Liver (tissue), 9 donors: ENCODE measurements around the gene CLMN. TPM values are rescaled to one million over a fixed set of nuclear protein-coding genes. Genes with fewer than 3 reads are reported as not detected.

Source experiments
- DNase-seq: peaks from one replicate; pipeline ENCODE4 v3.0.0-alpha.2; 2017; ENCODE audit warnings: low spot score
- H3K27ac ChIP-seq, 2 donors: one replicate each; pipeline ENCODE4 v1.7.0; 2013; ENCODE audit warnings: inconsistent platforms in 2 of 2, low read length in 2 of 2, control low read depth in 1 of 2, low read depth in 1 of 2, mild to moderate bottlenecking in 1 of 2
- H3K27me3 ChIP-seq, 4 donors: one replicate each; pipeline versions ENCODE4 v1.6.1 to v1.7.0; 2013; ENCODE audit warnings: low read length in 3 of 4, inconsistent platforms in 1 of 4, mild to moderate bottlenecking in 1 of 4, moderate library complexity in 1 of 4; ENCODE audit not compliant: control insufficient read depth in 4 of 4, insufficient read depth in 4 of 4
- H3K36me3 ChIP-seq, 4 donors: one replicate each; pipeline versions ENCODE4 v1.6.1 to v1.7.0; 2013; ENCODE audit warnings: low read length in 3 of 4, mild to moderate bottlenecking in 3 of 4, low read depth in 1 of 4, moderate library complexity in 1 of 4; ENCODE audit not compliant: control insufficient read depth in 4 of 4, insufficient read depth in 3 of 4
- H3K4me1 ChIP-seq, 4 donors: one replicate each; pipeline versions ENCODE4 v1.6.1 to v1.7.0; 2013; ENCODE audit warnings: low read length in 3 of 4, mild to moderate bottlenecking in 3 of 4, moderate library complexity in 1 of 4; ENCODE audit not compliant: control insufficient read depth in 4 of 4, insufficient read depth in 4 of 4
- H3K4me3 ChIP-seq, 3 donors: one replicate each; pipeline versions ENCODE4 v1.6.1 to v1.7.0; 2013; ENCODE audit warnings: low read length in 3 of 3, control low read depth in 1 of 3, low read depth in 1 of 3, mild to moderate bottlenecking in 1 of 3
- H3K9ac ChIP-seq, 2 donors: one replicate each; pipeline ENCODE4 v1.7.0; 2013; ENCODE audit warnings: low read length in 2 of 2, mild to moderate bottlenecking in 2 of 2, moderate library complexity in 2 of 2, control low read depth in 1 of 2, low read depth in 1 of 2
- H3K9me3 ChIP-seq, 4 donors: one replicate each; pipeline versions ENCODE4 v1.6.1 to v1.7.0; 2013; ENCODE audit warnings: low read length in 3 of 4; ENCODE audit not compliant: control insufficient read depth in 4 of 4
- ATF3 ChIP-seq: IDR thresholded peaks from 2 replicates; pipeline ENCODE4 v1.6.1; 2016; ENCODE audit warnings: antibody characterized with exemption
- CTCF ChIP-seq: fragments of 150-350 bp; IDR thresholded peaks from 2 replicates; pipeline ENCODE4 v1.5.1; 2017; ENCODE audit warnings: improper control_type of control experiment, low read depth, low read length; ENCODE audit not compliant: missing input control
- EGR1 ChIP-seq, 2 donors: IDR thresholded peaks; 2 replicates each; pipeline ENCODE4 v1.6.1; 2016 to 2018; ENCODE audit warnings: antibody characterized with exemption in 2 of 2, low read depth in 2 of 2
- FOXA1 ChIP-seq: IDR thresholded peaks from 2 replicates; pipeline ENCODE4 v1.6.1; 2016; ENCODE audit warnings: antibody characterized with exemption
- FOXA2 ChIP-seq: IDR thresholded peaks from 2 replicates; pipeline ENCODE4 v1.6.1; 2016; ENCODE audit warnings: antibody characterized with exemption
- GABPA ChIP-seq, 2 donors: IDR thresholded peaks in 1 of 2; conservative IDR thresholded peaks in 1 of 2; 2 replicates each; pipeline ENCODE4 v1.6.1; 2016; ENCODE audit warnings: antibody characterized with exemption in 2 of 2, mild to moderate bottlenecking in 1 of 2, moderate library complexity in 1 of 2
- HNF4G ChIP-seq: IDR thresholded peaks from 2 replicates; pipeline ENCODE4 v1.6.1; 2016; ENCODE audit warnings: antibody characterized with exemption
- JUND ChIP-seq, 2 donors: IDR thresholded peaks; 2 replicates each; pipeline ENCODE4 v1.6.1; 2016; ENCODE audit warnings: antibody characterized with exemption in 2 of 2
- NR2F2 ChIP-seq: IDR thresholded peaks from 2 replicates; pipeline ENCODE4 v1.6.1; 2016; ENCODE audit warnings: antibody characterized with exemption
- RAD21 ChIP-seq, 2 donors: IDR thresholded peaks; 2 replicates each; pipeline ENCODE4 v1.6.1; 2016; ENCODE audit warnings: antibody characterized with exemption in 2 of 2, mild to moderate bottlenecking in 2 of 2
- SP1 ChIP-seq: IDR thresholded peaks from 2 replicates; pipeline ENCODE4 v1.6.1; 2018; ENCODE audit warnings: antibody characterized with exemption, mild to moderate bottlenecking
- TAF1 ChIP-seq: conservative IDR thresholded peaks from 2 replicates; pipeline ENCODE4 v1.6.1; 2016; ENCODE audit warnings: antibody characterized with exemption, mild to moderate bottlenecking
- WGBS: extraction: QIAGEN DNeasy Blood & Tissue Kit; methylation state at CpG from one replicate; pipeline ENCODE4 v1.1.7; 2013; 5-methylcytosine and 5-hydroxymethylcytosine counted together
- polyA plus RNA-seq, 2 donors: library from polyadenylated mRNA; stranded (reverse) in 1 of 2; unstranded in 1 of 2; fragments of 200-250 nt in 1 of 2; fragments of >200 nt in 1 of 2; fragmentation: Nextera tagmentation in 1 of 2; extraction: Ambion mirVana in 1 of 2; gene quantifications; one replicate each; pipeline versions ENCODE4 v1.2.1 to v1.2.3, GENCODE V29; 2013 to 2015
- total RNA-seq, 2 donors: library from RNA; depleted of rRNA; stranded (reverse); fragments of >200 nt; gene quantifications; one replicate each; pipeline ENCODE4 v1.2.3, GENCODE V29; 2014
- TF ChIP-seq, protein P1 (sequence below): IDR thresholded peaks from 2 replicates; pipeline ENCODE4 v1.6.1; 2016; ENCODE audit warnings: antibody characterized with exemption, mild to moderate bottlenecking
- TF ChIP-seq, protein P2 (sequence below): IDR thresholded peaks from 2 replicates; pipeline ENCODE4 v1.6.1; 2016; ENCODE audit warnings: antibody characterized with exemption
- donor health status: healthy.
- donor health status: healthy.
- donor health status: healthy.
- donor health status: healthy.
- donor health status: healthy.

CLMN gene
- total and polyA plus RNA-seq, 4 donors: 6.0 to 41.1 (median 24.1) TPM

- Histone ChIP-seq H3K9ac (no peak overlapping the region), H3K4me3 (no peak overlapping the region), H3K27ac (no peak overlapping the region), H3K27me3 (no peaks in the 10 kb centered on the region), H3K4me1 (peaks cover 0 to 6% (median 2%) of the 10 kb centered on the region in 4 donors), H3K36me3 (no peaks in the 10 kb centered on the region), H3K9me3 (no peaks in the 10 kb centered on the region)
- TF ChIP-seq GABPA (IDR thresholded peaks at IDR 0.05 in 1 of 2, conservative IDR thresholded peaks at IDR 0.05 in 1 of 2) (no peak), FOXA1 (no peak), HNF4G (no peak), RAD21 (IDR thresholded peaks at IDR 0.05) (no peak), CTCF (no peak), TAF1 (no peak), FOXA2 (no peak), NR2F2 (no peak), JUND (IDR thresholded peaks at IDR 0.05) (no peak), SP1 (no peak)
- TF ChIP-seq, protein P1, sequence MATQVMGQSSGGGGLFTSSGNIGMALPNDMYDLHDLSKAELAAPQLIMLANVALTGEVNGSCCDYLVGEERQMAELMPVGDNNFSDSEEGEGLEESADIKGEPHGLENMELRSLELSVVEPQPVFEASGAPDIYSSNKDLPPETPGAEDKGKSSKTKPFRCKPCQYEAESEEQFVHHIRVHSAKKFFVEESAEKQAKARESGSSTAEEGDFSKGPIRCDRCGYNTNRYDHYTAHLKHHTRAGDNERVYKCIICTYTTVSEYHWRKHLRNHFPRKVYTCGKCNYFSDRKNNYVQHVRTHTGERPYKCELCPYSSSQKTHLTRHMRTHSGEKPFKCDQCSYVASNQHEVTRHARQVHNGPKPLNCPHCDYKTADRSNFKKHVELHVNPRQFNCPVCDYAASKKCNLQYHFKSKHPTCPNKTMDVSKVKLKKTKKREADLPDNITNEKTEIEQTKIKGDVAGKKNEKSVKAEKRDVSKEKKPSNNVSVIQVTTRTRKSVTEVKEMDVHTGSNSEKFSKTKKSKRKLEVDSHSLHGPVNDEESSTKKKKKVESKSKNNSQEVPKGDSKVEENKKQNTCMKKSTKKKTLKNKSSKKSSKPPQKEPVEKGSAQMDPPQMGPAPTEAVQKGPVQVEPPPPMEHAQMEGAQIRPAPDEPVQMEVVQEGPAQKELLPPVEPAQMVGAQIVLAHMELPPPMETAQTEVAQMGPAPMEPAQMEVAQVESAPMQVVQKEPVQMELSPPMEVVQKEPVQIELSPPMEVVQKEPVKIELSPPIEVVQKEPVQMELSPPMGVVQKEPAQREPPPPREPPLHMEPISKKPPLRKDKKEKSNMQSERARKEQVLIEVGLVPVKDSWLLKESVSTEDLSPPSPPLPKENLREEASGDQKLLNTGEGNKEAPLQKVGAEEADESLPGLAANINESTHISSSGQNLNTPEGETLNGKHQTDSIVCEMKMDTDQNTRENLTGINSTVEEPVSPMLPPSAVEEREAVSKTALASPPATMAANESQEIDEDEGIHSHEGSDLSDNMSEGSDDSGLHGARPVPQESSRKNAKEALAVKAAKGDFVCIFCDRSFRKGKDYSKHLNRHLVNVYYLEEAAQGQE: no peak
- 92% methylated on average over 7 of the region's 7 CpGs for WGBS
- no peak for DNase-seq
Measured at GRCh38 chr14:95323917-95324316, 4.2 kb upstream of the CLMN start.

DNA sequence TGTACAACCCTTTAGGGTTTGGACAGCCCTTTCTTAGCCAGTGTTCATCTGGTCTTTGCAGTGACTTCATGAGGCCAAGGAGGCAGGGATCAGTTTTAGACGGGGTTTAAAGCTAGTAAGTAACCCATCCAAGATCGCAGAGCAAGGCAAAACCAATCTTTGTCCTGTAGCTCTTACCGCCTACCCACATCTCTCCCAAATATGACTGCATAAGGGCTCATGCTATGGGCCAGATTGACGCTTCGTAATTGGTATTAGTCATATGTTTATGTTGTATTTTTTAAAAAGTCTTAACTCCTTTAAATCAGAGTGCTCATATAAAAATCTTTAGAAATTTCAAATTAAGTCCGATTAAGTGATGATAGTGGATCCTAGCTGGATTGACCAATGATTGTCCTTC is 3.7 kb upstream of the CLMN start:
- H3K4me1 ChIP-seq: peaks cover 0 to 6% (median 2%) of the 10 kb centered on the region in 4 donors
- no peaks in the 10 kb centered on the region for H3K27me3 ChIP-seq
- no peak overlapping the region for H3K27ac ChIP-seq
- TF ChIP-seq CTCF: no peak
- TF ChIP-seq, protein P1: no peak
- TF ChIP-seq SP1: no peak
- TF ChIP-seq, protein P2, sequence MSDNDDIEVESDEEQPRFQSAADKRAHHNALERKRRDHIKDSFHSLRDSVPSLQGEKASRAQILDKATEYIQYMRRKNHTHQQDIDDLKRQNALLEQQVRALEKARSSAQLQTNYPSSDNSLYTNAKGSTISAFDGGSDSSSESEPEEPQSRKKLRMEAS: no peak
- TF ChIP-seq GABPA (IDR thresholded peaks at IDR 0.05 in 1 of 2, conservative IDR thresholded peaks at IDR 0.05 in 1 of 2): no peak
- no peak for TF ChIP-seq EGR1 (IDR thresholded peaks at IDR 0.05; ENCODE audit: low read depth in 2 of 2)
- no peak for TF ChIP-seq ATF3
- TF ChIP-seq RAD21 (IDR thresholded peaks at IDR 0.05): no peak
- no peaks in the 10 kb centered on the region for H3K9me3 ChIP-seq
- DNase-seq: no peak
- WGBS: 93% methylated on average over 6 of the region's 6 CpGs
- H3K36me3 ChIP-seq: no peaks in the 10 kb centered on the region
- no peak overlapping the region for H3K4me3 ChIP-seq
- no peak overlapping the region for H3K9ac ChIP-seq
